GM18502 (cell line): ENCODE data around the gene CPXCR1.
"Not testable (repeated sequence)": the region's sequence is repeated elsewhere in the genome, so short reads cannot be mapped to it uniquely, and the experiment has no call there.

Experiments
- ATAC-seq: cut with Tn5 transposase; IDR thresholded peaks from one replicate; pipeline ENCODE4 v1.9.1; 2021; ENCODE audit warnings: mild to moderate bottlenecking; ENCODE audit not compliant: unreplicated experiment, poor library complexity

CPXCR1 gene

DNA sequence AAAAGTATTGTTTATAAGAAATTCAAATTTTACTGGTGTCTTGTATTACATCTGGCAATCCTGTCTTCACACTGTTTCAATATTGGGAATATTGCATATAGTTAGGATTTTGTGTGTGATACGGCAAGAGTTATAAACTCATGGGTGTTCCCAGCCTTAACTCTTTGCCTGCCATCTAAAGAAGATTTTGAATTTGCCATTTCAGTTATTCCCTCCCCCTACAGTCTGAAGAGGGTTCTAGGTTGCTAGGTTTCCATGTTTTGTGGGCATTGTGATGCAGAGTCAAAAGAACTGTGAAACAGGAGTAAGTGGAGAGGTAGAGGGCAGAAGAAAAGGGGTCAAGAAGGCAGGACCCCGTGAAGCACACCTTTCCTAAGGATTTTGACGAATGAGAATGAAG lies at the start of gene CPXCR1:
Gene CPXCR1 (plus strand): TSS at position 301 of the 400 bp plus-strand sequence. CDS start 6,190 bp downstream, outside the sequence.
- ATAC-seq, result no peak

DNA sequence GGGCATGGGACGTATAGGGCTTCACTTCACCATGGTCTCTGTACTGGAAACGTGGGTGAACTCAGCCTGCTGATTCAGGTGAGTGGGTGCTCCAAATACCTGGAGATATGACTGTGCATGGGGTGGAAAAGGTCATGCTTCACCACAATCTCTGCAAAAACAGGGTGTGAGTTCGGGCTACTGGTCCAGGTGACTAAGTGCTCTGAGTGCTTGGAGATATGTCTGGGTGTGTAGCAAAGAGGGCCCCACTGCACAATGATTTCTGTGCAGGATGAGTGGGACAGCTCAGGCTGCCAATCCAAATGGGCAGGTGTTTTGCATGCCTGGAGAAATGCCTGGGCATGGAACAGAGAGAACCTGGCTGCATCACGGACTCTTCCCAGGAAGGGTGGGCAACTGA lies 11.2 kb upstream of the CPXCR1 start:
- ATAC-seq, result no peak

DNA sequence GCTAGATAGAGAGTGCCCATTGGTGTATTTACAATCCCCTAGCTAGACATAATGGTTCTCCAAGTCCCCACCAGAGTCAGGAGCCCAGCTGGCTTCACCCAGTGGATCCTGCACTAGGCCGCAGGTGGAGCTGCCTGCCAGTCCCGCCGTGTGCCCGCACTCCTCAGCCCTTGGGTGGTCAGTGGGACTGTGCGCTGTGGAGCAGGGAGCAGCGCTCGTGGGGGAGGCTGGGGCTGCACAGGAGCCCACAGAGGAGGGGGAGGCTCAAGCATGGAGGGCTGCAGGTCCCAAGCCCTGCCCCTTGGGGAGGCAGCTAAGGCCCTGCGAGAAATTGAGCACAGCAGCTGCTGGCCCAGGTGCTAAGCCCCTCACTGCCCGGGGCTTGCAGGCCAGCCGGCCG lies 810 bp upstream of the CPXCR1 start:
- not testable (repeated sequence) for ATAC-seq

DNA sequence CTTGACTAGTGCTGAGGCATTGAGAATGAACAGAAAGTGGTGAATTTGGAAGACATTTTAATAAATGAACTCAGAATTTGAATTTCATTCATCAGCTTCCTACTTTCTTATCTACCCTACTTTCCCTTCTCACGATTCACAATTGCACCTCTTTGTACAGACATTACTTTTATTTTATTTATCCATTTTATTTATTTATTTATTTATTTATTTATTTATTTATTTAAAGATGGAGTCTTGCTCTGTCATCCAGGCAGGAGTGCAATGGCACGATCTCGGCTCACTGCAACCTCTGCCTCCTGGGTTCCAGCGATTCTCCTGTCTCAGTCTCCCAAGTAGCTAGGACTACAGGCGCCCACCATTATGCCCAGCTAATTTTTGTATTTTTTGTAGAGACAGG lies 5.3 kb downstream of the CPXCR1 start:
- not testable (repeated sequence) for ATAC-seq

DNA sequence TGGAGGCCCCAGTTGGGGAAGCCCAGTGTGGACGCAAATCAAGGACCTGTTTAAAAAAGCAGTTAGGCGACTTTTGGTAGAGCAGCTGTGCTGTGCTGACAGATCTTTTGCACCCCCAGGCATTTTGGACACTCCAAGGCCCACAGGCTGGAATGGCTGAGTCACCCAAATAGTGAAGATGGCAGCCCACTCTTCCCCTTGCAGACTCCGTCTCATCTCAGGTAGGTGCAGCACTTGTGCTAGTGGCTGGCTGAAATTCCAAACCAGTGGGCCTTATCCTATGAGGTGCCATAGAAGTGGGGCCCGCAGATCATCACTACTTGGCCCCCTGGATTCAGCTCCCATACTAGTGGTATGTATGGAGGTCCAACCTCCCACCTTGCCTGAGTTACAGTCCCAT lies 42.8 kb downstream of the CPXCR1 start:
- no peak for ATAC-seq
